ENCODE results near the gene ARRDC4. TPM values are rescaled to one million over a fixed set of nuclear protein-coding genes. Genes with fewer than 3 reads are reported as not detected.
A peak's percentile ranks its signal among the peaks of the same experiment; 100 is the strongest.

The ARRDC4 gene
- total RNA-seq, 1 experiment from 2014 or later, result 3.2 TPM

GRCh38 chr15:98000249-98001203 is 40.0 kb downstream of the ARRDC4 start:
- TF ChIP-seq CTCF (IDR thresholded peaks at IDR 0.05; ENCODE audit: insufficient read depth in 1 of 2, low read depth in 1 of 2, low read length in 1 of 2, severe bottlenecking in 1 of 2, unreplicated experiment in 1 of 2), result no peak
- no TSS peak for BruUV-seq (replicated peaks)
- H3K4me1 ChIP-seq, result peaks cover 17% of the 10 kb centered on the region
- Mint-ChIP-seq H3K4me1 (ENCODE audit: low read depth, unreplicated experiment) (no peaks in the 10 kb centered on the region), H3K9me3 (ENCODE audit: unreplicated experiment) (no peaks in the 10 kb centered on the region), H3K27me3 (ENCODE audit: insufficient read depth, unreplicated experiment) (no peaks in the 10 kb centered on the region), H3K4me3 (ENCODE audit: unreplicated experiment) (no peak overlapping the region), H3K27ac (ENCODE audit: unreplicated experiment) (no peak overlapping the region), H3K36me3 (ENCODE audit: insufficient read depth, unreplicated experiment) (no peaks in the 10 kb centered on the region)
- H3K4me3 ChIP-seq (ENCODE audit: low read depth, low read length), result no peak overlapping the region
- ChIA-PET CTCF (no interaction called here), POLR2A (no interaction called here)
- DNase-seq, result peak in 1 of 2 experiments; percentile 40
- H3K27me3 ChIP-seq (replicated peaks; ENCODE audit: control insufficient read depth, insufficient read depth, low read length), result no peaks in the 10 kb centered on the region
- H3K9me3 ChIP-seq, result no peaks in the 10 kb centered on the region; the same call in 1 of the 2 replicates
- no peaks in the 10 kb centered on the region for H3K36me3 ChIP-seq (ENCODE audit: control insufficient read depth, insufficient read depth, low read length)
- intact Hi-C loops (cut with micrococcal nuclease; ENCODE audit: unreplicated experiment), result no loop called here

- Histone ChIP-seq H3K9me3 (no peaks in the 10 kb centered on the region; the same call in 1 of the 2 replicates), H3K4me1 (peaks cover 17% of the 10 kb centered on the region), H3K4me3 (ENCODE audit: low read depth, low read length) (no peak overlapping the region), H3K36me3 (ENCODE audit: control insufficient read depth, insufficient read depth, low read length) (no peaks in the 10 kb centered on the region), H3K27me3 (replicated peaks; ENCODE audit: control insufficient read depth, insufficient read depth, low read length) (no peaks in the 10 kb centered on the region)
- intact Hi-C loops (cut with micrococcal nuclease; ENCODE audit: unreplicated experiment), result no loop called here
- ChIA-PET CTCF (no interaction called here), POLR2A (no interaction called here)
- no peaks in the 10 kb centered on the region for H3K4me1 Mint-ChIP-seq (ENCODE audit: low read depth, unreplicated experiment)
- H3K9me3 Mint-ChIP-seq (ENCODE audit: unreplicated experiment), result no peaks in the 10 kb centered on the region
- H3K27me3 Mint-ChIP-seq (ENCODE audit: insufficient read depth, unreplicated experiment), result no peaks in the 10 kb centered on the region
- no TSS peak for BruUV-seq (replicated peaks)
- H3K4me3 Mint-ChIP-seq (ENCODE audit: unreplicated experiment), result no peak overlapping the region
- no peaks in the 10 kb centered on the region for H3K36me3 Mint-ChIP-seq (ENCODE audit: insufficient read depth, unreplicated experiment)
- no peak for TF ChIP-seq CTCF (IDR thresholded peaks at IDR 0.05; ENCODE audit: insufficient read depth in 1 of 2, low read depth in 1 of 2, low read length in 1 of 2, severe bottlenecking in 1 of 2, unreplicated experiment in 1 of 2)
- no peak overlapping the region for H3K27ac Mint-ChIP-seq (ENCODE audit: unreplicated experiment)
- no peak for DNase-seq
Measured at GRCh38 chr15:98001663-98002194, 41.2 kb downstream of the ARRDC4 start.

GRCh38 chr15:98002419-98002818 is 41.9 kb downstream of the ARRDC4 start:
- Mint-ChIP-seq H3K27ac (ENCODE audit: unreplicated experiment) (no peak overlapping the region), H3K4me3 (ENCODE audit: unreplicated experiment) (no peak overlapping the region), H3K9me3 (ENCODE audit: unreplicated experiment) (no peaks in the 10 kb centered on the region), H3K27me3 (ENCODE audit: insufficient read depth, unreplicated experiment) (no peaks in the 10 kb centered on the region), H3K36me3 (ENCODE audit: insufficient read depth, unreplicated experiment) (no peaks in the 10 kb centered on the region), H3K4me1 (ENCODE audit: low read depth, unreplicated experiment) (no peaks in the 10 kb centered on the region)
- DNase-seq, result no peak
- Histone ChIP-seq H3K4me3 (ENCODE audit: low read depth, low read length) (no peak overlapping the region), H3K4me1 (peaks cover 17% of the 10 kb centered on the region), H3K9me3 (no peaks in the 10 kb centered on the region; the same call in 1 of the 2 replicates), H3K36me3 (ENCODE audit: control insufficient read depth, insufficient read depth, low read length) (no peaks in the 10 kb centered on the region), H3K27me3 (replicated peaks; ENCODE audit: control insufficient read depth, insufficient read depth, low read length) (no peaks in the 10 kb centered on the region)
- intact Hi-C loops (cut with micrococcal nuclease; ENCODE audit: unreplicated experiment), result no loop called here
- BruUV-seq (replicated peaks), result no TSS peak
- TF ChIP-seq CTCF (IDR thresholded peaks at IDR 0.05; ENCODE audit: insufficient read depth in 1 of 2, low read depth in 1 of 2, low read length in 1 of 2, severe bottlenecking in 1 of 2, unreplicated experiment in 1 of 2), result no peak
- ChIA-PET CTCF (no interaction called here), POLR2A (no interaction called here)

Measured in Caco-2 (cell line).